ENCODE measurements around the gene ICAM4.

DNA sequence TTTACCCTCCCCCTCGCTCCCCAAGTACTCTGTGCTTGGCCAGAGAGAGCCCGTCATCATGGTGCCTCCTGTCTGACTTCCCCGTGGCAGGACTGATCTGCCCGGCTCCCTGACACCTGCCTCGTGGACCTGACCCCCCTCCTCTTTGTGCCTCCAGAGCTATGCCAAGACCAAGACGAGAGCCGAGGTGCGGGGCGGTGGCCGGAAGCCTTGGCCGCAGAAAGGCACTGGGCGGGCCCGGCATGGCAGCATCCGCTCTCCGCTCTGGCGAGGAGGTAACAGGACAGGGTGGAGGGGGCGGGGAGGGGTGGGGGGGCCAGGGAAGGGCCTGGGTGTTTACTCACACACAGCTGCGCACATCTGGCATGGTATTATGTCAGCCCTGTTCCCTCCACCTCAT is 30.2 kb upstream of the ICAM4 start:
- TF ChIP-seq EZH2 (IDR thresholded peaks at IDR 0.05; ENCODE audit: insufficient read depth, low read length), result no peak
- TF ChIP-seq, protein P1, sequence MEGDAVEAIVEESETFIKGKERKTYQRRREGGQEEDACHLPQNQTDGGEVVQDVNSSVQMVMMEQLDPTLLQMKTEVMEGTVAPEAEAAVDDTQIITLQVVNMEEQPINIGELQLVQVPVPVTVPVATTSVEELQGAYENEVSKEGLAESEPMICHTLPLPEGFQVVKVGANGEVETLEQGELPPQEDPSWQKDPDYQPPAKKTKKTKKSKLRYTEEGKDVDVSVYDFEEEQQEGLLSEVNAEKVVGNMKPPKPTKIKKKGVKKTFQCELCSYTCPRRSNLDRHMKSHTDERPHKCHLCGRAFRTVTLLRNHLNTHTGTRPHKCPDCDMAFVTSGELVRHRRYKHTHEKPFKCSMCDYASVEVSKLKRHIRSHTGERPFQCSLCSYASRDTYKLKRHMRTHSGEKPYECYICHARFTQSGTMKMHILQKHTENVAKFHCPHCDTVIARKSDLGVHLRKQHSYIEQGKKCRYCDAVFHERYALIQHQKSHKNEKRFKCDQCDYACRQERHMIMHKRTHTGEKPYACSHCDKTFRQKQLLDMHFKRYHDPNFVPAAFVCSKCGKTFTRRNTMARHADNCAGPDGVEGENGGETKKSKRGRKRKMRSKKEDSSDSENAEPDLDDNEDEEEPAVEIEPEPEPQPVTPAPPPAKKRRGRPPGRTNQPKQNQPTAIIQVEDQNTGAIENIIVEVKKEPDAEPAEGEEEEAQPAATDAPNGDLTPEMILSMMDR (IDR thresholded peaks at IDR 0.05; ENCODE audit: insufficient read depth, low read depth, low read length), result no peak

Measured in astrocyte (in vitro differentiated cells and primary cell).